Thyroid gland (tissue), 4 donors: Measurements from ENCODE around the gene NVL.

Source experiments
- CTCF ChIP-seq, 6 experiments: fragments of 200-600 bp in 3 of 6; fragments of 450-650 bp in 3 of 6; sonication (generic) in 3 of 6; IDR thresholded peaks; one replicate each; pipeline ENCODE4 v1.5.1; 2016 to 2019; ENCODE audit warnings: antibody characterized with exemption in 6 of 6, mild to moderate bottlenecking in 2 of 6, inconsistent platforms in 1 of 6, moderate library complexity in 1 of 6
- POLR2A ChIP-seq, 2 donors: fragments of 450-650 bp; IDR thresholded peaks; one replicate each; pipeline ENCODE4 v1.6.1; 2017; ENCODE audit warnings: antibody characterized with exemption in 2 of 2, mild to moderate bottlenecking in 2 of 2, moderate library complexity in 1 of 2

GRCh38 chr1:224259986-224260385 lies 70.0 kb downstream of the NVL start:
- TF ChIP-seq CTCF (IDR thresholded peaks at IDR 0.05) = no peak
- TF ChIP-seq POLR2A (IDR thresholded peaks at IDR 0.05) = no peak
